Measurements from ENCODE around the gene TPK1.

DNA sequence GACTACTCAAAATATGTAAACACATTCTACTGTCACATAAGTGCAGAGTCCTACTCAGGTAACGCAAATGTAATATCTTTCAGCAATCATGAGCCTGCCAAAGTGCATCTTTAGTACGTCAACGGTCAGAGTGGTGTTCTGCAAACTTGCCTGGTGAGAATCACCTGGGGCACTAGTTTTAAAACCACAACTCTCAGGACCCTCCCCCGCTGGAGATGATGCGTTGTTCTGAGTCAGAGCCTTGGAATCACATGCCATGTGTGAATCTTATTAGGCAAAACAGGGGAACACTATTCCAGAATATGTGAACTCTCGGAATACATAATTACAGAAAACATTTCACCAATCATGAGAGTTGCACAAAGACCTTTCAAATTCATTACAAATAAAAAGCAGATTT, 115.7 kb downstream of the TPK1 start:
- TF ChIP-seq POLR2A (IDR thresholded peaks at IDR 0.05; ENCODE audit: low read depth, low read length) (no peak), POLR2AphosphoS5 (IDR thresholded peaks at IDR 0.05; ENCODE audit: low read depth, low read length) (no peak), TAF1 (IDR thresholded peaks at IDR 0.05; ENCODE audit: borderline replicate concordance, low read depth, low read length) (no peak)

Data from GM12892 (cell line).